ENCODE measurements around the gene PCDH9. TPM values are rescaled to one million over a fixed set of nuclear protein-coding genes. Genes with fewer than 3 reads are reported as not detected.

Gene PCDH9
- total and polyA plus RNA-seq, 7 donors = under 0.01 to 15.7 (median 8.7) TPM; not detected in 1

- WGBS, 2 donors = 90 to 96% methylated on average over 7 of the region's 7 CpGs
- Histone ChIP-seq H3K27ac (no peak overlapping the region), H3K36me3 (no peaks in the 10 kb centered on the region), H3K4me3 (no peak overlapping the region), H3K27me3 (no peaks in the 10 kb centered on the region), H3K9me3 (no peaks in the 10 kb centered on the region), H3K4me1 (no peaks in the 10 kb centered on the region)
- no peak for TF ChIP-seq EP300 (IDR thresholded peaks at IDR 0.05)
- no peak for TF ChIP-seq CTCF (IDR thresholded peaks at IDR 0.05)
- intact Hi-C loops (cut with DNase I) = no loop called here
- DNase-seq = no peak
These were observed 45.9 kb downstream of the PCDH9 start for GRCh38 chr13:67184247-67184646.

- no peaks in the 10 kb centered on the region for H3K4me1 ChIP-seq
- H3K27ac ChIP-seq = no peak overlapping the region
- H3K4me3 ChIP-seq = no peak overlapping the region
- no peak for DNase-seq
- H3K36me3 ChIP-seq = no peaks in the 10 kb centered on the region
- H3K9me3 ChIP-seq = no peaks in the 10 kb centered on the region
- TF ChIP-seq POLR2A (IDR thresholded peaks at IDR 0.05) (no peak), CTCF (IDR thresholded peaks at IDR 0.05) (no peak), POLR2AphosphoS5 (IDR thresholded peaks at IDR 0.05) (no peak), EP300 (IDR thresholded peaks at IDR 0.05) (no peak)
- WGBS, 2 donors = 28 to 59% methylated on average over 1 of the region's 1 CpG
- H3K27me3 ChIP-seq = no peaks in the 10 kb centered on the region
- intact Hi-C loops (cut with DNase I) = no loop called here
These were observed 47.0 kb downstream of the PCDH9 start for GRCh38 chr13:67183151-67183550.

GRCh38 chr13:67175836-67176459 is 54.2 kb downstream of the PCDH9 start:
- H3K27me3 ChIP-seq = no peaks in the 10 kb centered on the region
- no peak overlapping the region for H3K4me3 ChIP-seq
- H3K36me3 ChIP-seq = no peaks in the 10 kb centered on the region
- no peaks in the 10 kb centered on the region for H3K9me3 ChIP-seq
- no peak for DNase-seq
- no peak overlapping the region for H3K27ac ChIP-seq
- no peaks in the 10 kb centered on the region for H3K4me1 ChIP-seq
- TF ChIP-seq POLR2AphosphoS5 (IDR thresholded peaks at IDR 0.05) (no peak), EP300 (IDR thresholded peaks at IDR 0.05) (no peak), CTCF (IDR thresholded peaks at IDR 0.05) (no peak), POLR2A (IDR thresholded peaks at IDR 0.05) (no peak)
- intact Hi-C loops (cut with DNase I) = no loop called here
- WGBS, 2 donors = 86 to 88% methylated on average over 2 of the region's 2 CpGs

GRCh38 chr13:67168384-67168783 is 61.8 kb downstream of the PCDH9 start:
- no peak overlapping the region for H3K4me3 ChIP-seq
- no peak overlapping the region for H3K27ac ChIP-seq
- TF ChIP-seq CTCF (IDR thresholded peaks at IDR 0.05) = no peak
- TF ChIP-seq EP300 (IDR thresholded peaks at IDR 0.05) = no peak
- TF ChIP-seq POLR2A (IDR thresholded peaks at IDR 0.05) = no peak
- TF ChIP-seq POLR2AphosphoS5 (IDR thresholded peaks at IDR 0.05) = no peak
- H3K36me3 ChIP-seq = no peaks in the 10 kb centered on the region
- H3K27me3 ChIP-seq = no peaks in the 10 kb centered on the region
- WGBS, 2 donors = 44% methylated on average over 2 of the region's 2 CpGs
- H3K4me1 ChIP-seq = no peaks in the 10 kb centered on the region
- H3K9me3 ChIP-seq = no peaks in the 10 kb centered on the region
- DNase-seq = no peak
- intact Hi-C loops (cut with DNase I) = no loop called here

- no peaks in the 10 kb centered on the region for H3K9me3 ChIP-seq
- 44 to 69% methylated on average over 1 of the region's 1 CpG for WGBS, 2 donors
- no peaks in the 10 kb centered on the region for H3K36me3 ChIP-seq
- no peak for DNase-seq
- no peaks in the 10 kb centered on the region for H3K27me3 ChIP-seq
- no peak overlapping the region for H3K27ac ChIP-seq
- intact Hi-C loops (cut with DNase I) = no loop called here
- TF ChIP-seq POLR2AphosphoS5 (IDR thresholded peaks at IDR 0.05) = no peak
- no peak for TF ChIP-seq POLR2A (IDR thresholded peaks at IDR 0.05)
- TF ChIP-seq EP300 (IDR thresholded peaks at IDR 0.05) = no peak
- no peak for TF ChIP-seq CTCF (IDR thresholded peaks at IDR 0.05)
- no peaks in the 10 kb centered on the region for H3K4me1 ChIP-seq
- H3K4me3 ChIP-seq = no peak overlapping the region
These were observed 62.7 kb downstream of the PCDH9 start for GRCh38 chr13:67167420-67167819.
